Smooth muscle cell (in vitro differentiated cells): ENCODE data around the gene SH2B2. TPM values are rescaled to one million over a fixed set of nuclear protein-coding genes. Genes with fewer than 3 reads are reported as not detected.

Experiments
- DNase-seq: peaks from one replicate; lab custom pipeline; 2025; ENCODE audit not compliant: unreplicated experiment; lab: John Stamatoyannopoulos, UW
- H2AFZ ChIP-seq: fragments of 200-600 bp; sonication (generic); 2 replicates; pipeline ENCODE4 v1.6.0; 2016; ENCODE audit warnings: antibody characterized with exemption, low read depth, mild to moderate bottlenecking
- H3F3A ChIP-seq: fragments of 200-600 bp; sonication (generic); 2 replicates; pipeline ENCODE4 v1.6.0; 2017; ENCODE audit warnings: antibody characterized with exemption, low read depth
- H3K27ac ChIP-seq: fragments of 200-600 bp; sonication (generic); 2 replicates; pipeline ENCODE4 v1.5.1; 2016; ENCODE audit warnings: low read depth, mild to moderate bottlenecking
- H3K27me3 ChIP-seq: fragments of 200-600 bp; sonication (generic); 2 replicates; pipeline ENCODE4 v1.6.1; 2016; ENCODE audit warnings: low read depth, mild to moderate bottlenecking
- H3K36me3 ChIP-seq: fragments of 200-600 bp; sonication (generic); 2 replicates; pipeline ENCODE4 v1.5.1; 2016; ENCODE audit warnings: low read depth
- H3K4me1 ChIP-seq: fragments of 200-600 bp; sonication (generic); 2 replicates; pipeline ENCODE4 v1.5.1; 2016; ENCODE audit warnings: low read depth
- H3K4me2 ChIP-seq: fragments of 200-600 bp; sonication (generic); 2 replicates; pipeline ENCODE4 v1.6.0; 2016; ENCODE audit warnings: mild to moderate bottlenecking
- H3K4me3 ChIP-seq: fragments of 200-600 bp; sonication (generic); 2 replicates; pipeline ENCODE4 v1.5.1; 2016; ENCODE audit warnings: mild to moderate bottlenecking
- H3K79me2 ChIP-seq: fragments of 200-600 bp; sonication (generic); 2 replicates; pipeline ENCODE4 v1.6.0; 2016; ENCODE audit warnings: low read depth, mild to moderate bottlenecking
- H3K9ac ChIP-seq: fragments of 200-600 bp; sonication (generic); 2 replicates; pipeline ENCODE4 v1.6.0; 2016; ENCODE audit warnings: low read depth
- H3K9me3 ChIP-seq: fragments of 200-600 bp; sonication (generic); replicated peaks from 2 replicates; pipeline ENCODE4 v1.5.1; 2016; ENCODE audit warnings: low read depth
- H4K20me1 ChIP-seq: fragments of 200-600 bp; sonication (generic); 2 replicates; pipeline ENCODE4 v1.6.0; 2016; ENCODE audit warnings: low read depth
- CTCF ChIP-seq: fragments of 200-600 bp; sonication (generic); IDR thresholded peaks from 2 replicates; pipeline ENCODE4 v1.5.1; 2017; ENCODE audit warnings: borderline replicate concordance, mild to moderate bottlenecking, antibody characterized with exemption; ENCODE audit not compliant: insufficient read depth, poor library complexity, severe bottlenecking
- WGBS: methylation state at CpG from one replicate; pipeline ENCODE4 v1.1.7; 2016; ENCODE audit warnings: low lambda C conversion rate; 5-methylcytosine and 5-hydroxymethylcytosine counted together
- polyA plus RNA-seq: library from polyadenylated mRNA; unstranded; fragments of >200 nt; fragmentation: Nextera tagmentation; extraction: Ambion mirVana; gene quantifications from 2 replicates; pipeline ENCODE4 v1.2.1, GENCODE V29; 2016
- total RNA-seq: library from RNA; depleted of rRNA; stranded (reverse); fragments of >200 nt; gene quantifications from 2 replicates; pipeline ENCODE4 v1.2.3, GENCODE V29; 2014

SH2B2 gene
- total and polyA plus RNA-seq, 2 experiments from 2014 or later: 8.2 to 12.4 TPM

GRCh38 chr7:102258073-102258748 lies 28.5 kb upstream of the SH2B2 start:
- Histone ChIP-seq H3K36me3 (no peaks in the 10 kb centered on the region), H3K4me1 (no peaks in the 10 kb centered on the region), H3F3A (no peaks in the 10 kb centered on the region), H3K79me2 (no peaks in the 10 kb centered on the region), H3K27me3 (no peaks in the 10 kb centered on the region), H2AFZ (no peak overlapping the region), H4K20me1 (peaks cover 13% of the 10 kb centered on the region), H3K4me2 (no peak overlapping the region), H3K4me3 (no peak overlapping the region), H3K9me3 (no peaks in the 10 kb centered on the region), H3K27ac (no peak overlapping the region), H3K9ac (no peak overlapping the region)
- TF ChIP-seq CTCF: no peak
- 96% methylated on average over 25 of the region's 25 CpGs for WGBS
- no peak for DNase-seq

- no peaks in the 10 kb centered on the region for H3K4me1 ChIP-seq
- no peaks in the 10 kb centered on the region for H3K36me3 ChIP-seq
- no peak overlapping the region for H3K9ac ChIP-seq
- no peak for DNase-seq
- no peaks in the 10 kb centered on the region for H3F3A ChIP-seq
- H3K27ac ChIP-seq: peak overlapping the region; percentile 77
- no peak for TF ChIP-seq CTCF
- no peak overlapping the region for H3K4me2 ChIP-seq
- no peak overlapping the region for H3K4me3 ChIP-seq
- no peaks in the 10 kb centered on the region for H3K79me2 ChIP-seq
- H3K27me3 ChIP-seq: no peaks in the 10 kb centered on the region
- 34% methylated on average over 12 of the region's 12 CpGs for WGBS
- H3K9me3 ChIP-seq: no peaks in the 10 kb centered on the region
- no peak overlapping the region for H2AFZ ChIP-seq
- peaks cover 8% of the 10 kb centered on the region for H4K20me1 ChIP-seq
Measured at GRCh38 chr7:102258749-102259107, 27.9 kb upstream of the SH2B2 start.

GRCh38 chr7:102260856-102261255 lies 25.8 kb upstream of the SH2B2 start:
- Histone ChIP-seq H3K4me2 (no peak overlapping the region), H3K27ac (peak overlapping the region; percentile 67), H3K27me3 (no peaks in the 10 kb centered on the region), H3K9ac (no peak overlapping the region), H3K4me1 (no peaks in the 10 kb centered on the region), H4K20me1 (peaks cover 5% of the 10 kb centered on the region), H3K79me2 (no peaks in the 10 kb centered on the region), H3K4me3 (no peak overlapping the region), H3F3A (no peaks in the 10 kb centered on the region), H2AFZ (no peak overlapping the region), H3K36me3 (no peaks in the 10 kb centered on the region), H3K9me3 (no peaks in the 10 kb centered on the region)
- WGBS: 52% methylated on average over 9 of the region's 9 CpGs
- peak; percentile 10 for DNase-seq
- TF ChIP-seq CTCF: no peak

GRCh38 chr7:102261451-102261850 lies 25.2 kb upstream of the SH2B2 start:
- Histone ChIP-seq H3K27ac (peak overlapping the region; percentile 67), H3K36me3 (no peaks in the 10 kb centered on the region), H4K20me1 (peaks cover 5% of the 10 kb centered on the region), H3K79me2 (no peaks in the 10 kb centered on the region), H2AFZ (no peak overlapping the region), H3K4me2 (no peak overlapping the region), H3K9me3 (no peaks in the 10 kb centered on the region), H3K27me3 (no peaks in the 10 kb centered on the region), H3F3A (no peaks in the 10 kb centered on the region), H3K4me3 (no peak overlapping the region), H3K4me1 (no peaks in the 10 kb centered on the region), H3K9ac (no peak overlapping the region)
- no peak for TF ChIP-seq CTCF
- no peak for DNase-seq
- 84% methylated on average over 9 of the region's 9 CpGs for WGBS
